ENCODE measurements around the gene UHMK1. TPM values are rescaled to one million over a fixed set of nuclear protein-coding genes. Genes with fewer than 3 reads are reported as not detected.

The UHMK1 gene
- total RNA-seq, 2 donors from 2014 or later, result 26.0 to 27.4 TPM

DNA sequence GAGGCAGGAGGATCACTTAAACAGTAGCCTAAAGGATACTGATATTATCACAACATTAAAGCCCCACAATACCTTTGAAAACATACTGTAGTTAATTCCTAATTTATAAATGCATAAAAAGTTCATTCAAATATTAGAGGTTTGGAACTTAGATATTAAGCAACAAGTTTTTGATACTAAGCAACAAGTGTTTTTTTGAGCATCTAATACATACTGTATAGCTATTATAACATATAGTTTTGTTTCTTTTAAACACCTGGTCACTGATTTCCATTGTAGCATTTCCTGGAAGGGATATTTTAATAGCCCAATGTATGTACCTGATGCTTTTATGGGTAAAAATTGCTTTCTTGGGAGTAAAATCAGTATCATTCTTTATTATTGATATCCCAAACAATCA, 4.5 kb downstream of the UHMK1 start:
- ATAC-seq (no peak), DNase-seq (no peak)
- intact Hi-C loops (cut with DNase I), result no loop called here

- ATAC-seq (no peak), DNase-seq (no peak)
- intact Hi-C loops (cut with DNase I), result no loop called here
Observed at GRCh38 chr1:162502928-162503327, 5.3 kb downstream of the UHMK1 start.

DNA sequence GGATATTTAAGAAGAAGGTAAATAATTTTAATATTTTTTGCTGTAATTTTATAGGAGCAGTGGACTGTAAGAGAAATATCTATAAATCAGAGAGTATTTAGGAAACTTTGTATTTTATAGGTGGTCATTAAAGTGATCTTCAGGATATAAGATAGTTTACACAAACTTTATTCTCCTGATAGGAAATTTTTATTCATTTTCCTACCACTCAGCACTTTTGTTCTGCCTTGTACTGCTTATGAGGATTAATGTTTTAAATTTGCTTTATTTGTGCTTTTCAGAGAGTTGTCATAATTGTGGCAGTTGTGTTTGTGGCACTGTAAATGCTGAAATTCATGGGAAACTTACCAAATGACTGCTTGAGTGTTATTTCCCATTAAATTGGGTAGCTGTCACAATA, 29.7 kb downstream of the UHMK1 start:
- intact Hi-C loops (cut with DNase I), result no loop called here
- no peak for ATAC-seq
- DNase-seq, result no peak

GRCh38 chr1:162530307-162530987, 32.8 kb downstream of the UHMK1 start:
- DNase-seq (no peak), ATAC-seq (peak in 1 of 2 donors; percentile 24)
- intact Hi-C loops (cut with DNase I), result no loop called here

GRCh38 chr1:162530988-162531319, 33.3 kb downstream of the UHMK1 start:
- DNase-seq, result no peak
- ATAC-seq, result no peak
- intact Hi-C loops (cut with DNase I), result no loop called here

DNA sequence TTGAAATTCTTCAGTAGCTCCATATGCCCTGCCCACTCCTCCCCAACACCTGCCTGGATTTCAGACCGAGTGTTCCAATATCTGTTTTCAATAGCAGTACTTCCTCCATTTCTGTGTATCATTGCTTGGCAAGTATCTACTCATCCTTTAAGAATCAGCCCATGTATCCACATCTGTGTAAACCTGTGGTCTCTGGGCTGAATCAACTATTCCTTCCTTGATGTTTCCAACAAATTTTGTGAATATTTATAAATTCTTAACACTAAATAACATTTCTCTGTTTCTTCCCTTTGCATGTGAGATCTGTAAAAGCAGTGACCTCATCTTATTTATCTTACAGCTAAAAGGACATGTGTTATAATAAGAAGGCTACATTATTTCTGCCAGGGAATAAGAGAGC, 37.9 kb downstream of the UHMK1 start:
- no peak for DNase-seq
- intact Hi-C loops (cut with DNase I), result no loop called here
- ATAC-seq, result no peak

GRCh38 chr1:162536511-162536910, 38.9 kb downstream of the UHMK1 start:
- ATAC-seq, result no peak
- DNase-seq, result no peak
- intact Hi-C loops (cut with DNase I), result no loop called here

- DNase-seq (no peak), ATAC-seq (no peak)
- intact Hi-C loops (cut with DNase I), result no loop called here
Observed at GRCh38 chr1:162537216-162537615, 39.6 kb downstream of the UHMK1 start.

DNA sequence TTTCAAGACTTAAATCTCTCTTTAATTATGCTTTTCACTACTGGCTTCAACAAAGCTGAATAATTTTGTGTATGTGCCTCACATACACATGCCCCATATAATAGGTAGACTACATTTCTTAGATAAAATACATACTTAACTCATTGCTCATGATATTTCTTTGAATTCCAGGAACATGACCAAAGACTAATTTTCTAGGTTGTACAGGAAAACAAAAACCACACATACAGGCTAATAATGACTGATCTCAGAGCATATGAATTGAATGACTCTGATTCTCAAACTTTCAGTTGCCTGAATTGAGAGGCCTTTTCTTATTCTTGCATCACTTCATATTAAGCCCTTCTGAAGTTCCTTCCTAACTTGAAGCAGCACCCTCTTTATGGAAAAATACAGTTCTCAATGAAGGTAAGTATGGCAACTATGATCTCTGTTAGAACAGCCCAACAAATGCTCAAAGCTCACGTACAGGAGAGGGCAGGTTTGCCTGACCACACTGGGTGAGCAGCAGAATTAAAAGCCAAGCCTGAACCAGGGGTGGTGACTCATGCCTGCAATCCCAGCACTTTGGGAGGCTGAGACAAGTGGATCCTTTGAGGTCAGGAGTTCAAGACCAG, 41.3 kb downstream of the UHMK1 start:
- DNase-seq, result no peak
- intact Hi-C loops (cut with DNase I), result no loop called here
- ATAC-seq, result peak in 1 of 2 donors; percentile 50

GRCh38 chr1:162541619-162542141, 44.1 kb downstream of the UHMK1 start:
- intact Hi-C loops (cut with DNase I), result no loop called here
- ATAC-seq (peak; percentile 71 to 95), DNase-seq (peak; percentile 75)

- DNase-seq, result no peak
- no peak for ATAC-seq
- intact Hi-C loops (cut with DNase I), result no loop called here
Observed at GRCh38 chr1:162543228-162543627, 45.6 kb downstream of the UHMK1 start.

DNA sequence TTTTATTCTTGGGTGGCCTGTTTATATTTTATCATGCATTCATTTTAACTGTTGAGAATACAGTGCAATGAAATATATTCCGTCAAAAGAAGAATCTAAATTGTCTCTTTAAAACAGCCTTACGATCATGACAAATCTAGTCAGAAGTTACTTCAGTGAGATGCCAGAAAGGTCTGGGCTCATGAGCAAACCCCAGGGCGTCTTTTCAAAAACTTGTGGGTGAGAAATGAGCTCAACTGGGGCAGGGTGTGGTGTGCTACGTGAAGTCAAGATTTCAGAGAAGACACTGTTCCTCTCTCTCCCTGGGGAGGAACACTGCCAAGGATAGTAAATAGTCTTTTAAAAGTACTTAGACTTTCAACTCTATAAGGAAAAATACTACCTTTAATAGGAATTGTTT, 50.6 kb downstream of the UHMK1 start:
- DNase-seq, result no peak
- intact Hi-C loops (cut with DNase I), result no loop called here
- ATAC-seq, result peak in 1 of 2 donors; percentile 87

DNA sequence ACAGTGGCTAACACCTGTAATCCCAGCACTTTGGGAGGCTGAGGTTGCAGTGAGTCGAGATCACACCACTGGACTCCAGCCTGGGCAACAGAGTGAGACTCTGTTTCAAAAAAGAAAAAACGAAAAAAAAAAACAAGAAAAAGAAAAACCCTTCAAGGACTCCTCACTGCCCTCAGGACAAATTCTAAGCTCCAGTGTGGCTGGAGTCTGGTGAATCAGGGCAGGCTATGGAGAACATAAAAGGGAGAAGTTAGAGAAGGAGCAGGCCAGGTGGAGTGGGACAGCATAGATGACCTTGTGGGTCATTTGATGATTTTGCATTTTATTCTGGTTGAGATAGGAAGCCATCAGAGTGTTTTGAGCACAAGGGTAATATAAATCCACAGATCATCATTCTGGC, 51.4 kb downstream of the UHMK1 start:
- no peak for ATAC-seq
- DNase-seq, result no peak
- intact Hi-C loops (cut with DNase I), result no loop called here

DNA sequence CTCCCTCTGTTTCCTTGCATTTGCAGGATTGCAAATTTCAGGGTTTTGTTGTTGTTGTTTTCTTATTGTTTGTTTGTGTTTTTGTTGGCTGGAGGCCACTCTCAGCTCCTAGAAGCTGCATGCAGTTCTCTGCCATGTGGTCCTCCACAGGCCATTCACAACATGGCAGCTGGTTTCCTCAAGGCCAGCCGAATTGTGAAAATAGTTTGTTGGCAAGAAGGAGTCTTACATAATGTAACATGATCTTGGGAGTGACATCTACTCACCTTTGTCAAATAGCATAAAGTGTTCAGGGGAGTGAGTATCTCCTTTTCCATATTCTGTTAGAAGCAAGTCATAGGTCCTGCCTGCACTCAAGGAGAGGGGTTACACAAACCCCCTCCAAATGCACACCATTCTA, 53.3 kb downstream of the UHMK1 start:
- ATAC-seq (no peak), DNase-seq (no peak)
- intact Hi-C loops (cut with DNase I), result no loop called here

GRCh38 chr1:162551969-162552683, 54.5 kb downstream of the UHMK1 start:
- DNase-seq (no peak), ATAC-seq (peak; percentile 68 to 75)
- intact Hi-C loops (cut with DNase I), result no loop called here

DNA sequence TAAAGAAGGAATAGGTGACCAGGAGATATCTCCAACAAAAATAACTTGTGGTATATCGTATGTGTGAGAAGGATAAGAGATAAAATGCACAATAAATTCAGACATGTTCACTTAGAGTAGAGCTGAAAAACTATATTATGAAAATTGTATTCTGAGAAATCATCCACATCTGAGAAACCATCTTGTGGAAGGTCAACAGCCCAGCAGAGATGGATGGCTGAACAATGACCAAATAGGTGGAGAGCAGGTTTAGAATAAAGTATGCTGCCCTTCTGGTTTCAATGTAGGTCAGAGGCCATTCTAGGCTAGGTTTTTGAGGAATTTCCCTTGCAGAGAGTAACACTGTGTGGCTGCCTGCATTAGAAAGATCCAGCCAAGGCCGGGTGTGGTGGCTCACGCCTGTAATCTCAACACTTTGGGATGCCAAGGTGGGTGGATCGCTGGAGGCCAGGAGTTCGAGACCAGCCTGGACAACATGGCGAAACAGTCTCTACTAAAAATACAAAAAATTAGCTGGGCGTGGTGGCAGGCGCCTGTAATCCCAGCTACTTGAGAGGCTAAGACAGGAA, 55.1 kb downstream of the UHMK1 start:
- ATAC-seq (peak; percentile 21 to 42), DNase-seq (no peak)
- intact Hi-C loops (cut with DNase I), result no loop called here

DNA sequence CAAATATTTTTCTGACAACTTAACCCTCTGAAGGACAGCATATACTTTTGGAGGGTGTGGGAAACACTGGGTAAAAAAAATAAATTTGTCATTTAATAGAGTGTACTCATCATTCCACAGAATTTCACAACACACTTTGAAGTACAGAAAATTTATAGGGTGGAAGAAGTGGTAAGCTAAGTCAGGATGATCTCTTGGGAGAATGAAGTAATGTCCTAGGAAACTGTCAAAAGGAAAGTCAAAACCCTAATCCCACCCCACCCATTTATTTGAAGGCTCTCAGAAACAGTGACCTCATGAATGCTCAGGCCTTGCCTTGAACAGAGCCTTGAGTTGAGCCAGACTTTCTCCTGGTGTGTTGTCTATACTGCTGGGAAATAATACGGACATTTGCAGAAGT, 56.6 kb downstream of the UHMK1 start:
- DNase-seq (no peak), ATAC-seq (peak in 1 of 2 donors; percentile 61)
- intact Hi-C loops (cut with DNase I), result no loop called here

GRCh38 chr1:162557536-162557935, 59.9 kb downstream of the UHMK1 start:
- ATAC-seq (no peak), DNase-seq (no peak)
- intact Hi-C loops (cut with DNase I), result no loop called here

DNA sequence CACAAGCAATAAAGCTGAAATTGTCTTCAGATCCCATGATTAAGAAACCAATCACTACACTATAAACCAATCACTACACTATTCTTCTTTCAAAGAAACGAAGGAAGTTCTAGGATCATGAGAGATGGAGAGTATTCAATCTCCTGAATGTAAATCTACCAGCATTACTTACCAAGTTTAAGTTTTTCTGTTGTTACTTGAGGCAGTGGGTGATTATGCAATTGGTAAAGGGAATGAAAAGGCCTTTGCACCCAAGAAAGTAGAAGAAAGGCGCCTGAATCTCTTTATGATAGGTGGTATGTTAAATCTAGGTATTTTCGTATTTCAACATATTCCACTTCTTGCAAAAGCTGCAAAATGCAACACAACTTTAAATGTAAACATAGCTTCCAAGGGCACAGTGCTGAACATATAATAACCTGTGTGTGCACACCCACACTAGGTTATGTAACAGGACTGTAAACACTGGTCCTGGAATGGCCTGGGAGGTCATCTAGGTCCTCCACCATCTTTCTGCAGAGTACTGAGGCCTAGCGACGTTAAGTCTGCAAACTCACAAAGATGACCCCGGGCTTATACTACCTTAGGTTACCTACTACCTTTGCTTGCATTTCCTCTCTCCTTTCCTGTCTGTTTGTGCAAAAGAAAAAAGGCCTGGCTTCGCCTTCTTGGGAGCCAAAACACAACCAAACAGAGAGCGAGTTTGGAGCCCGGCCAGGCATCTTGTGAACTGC, 62.9 kb downstream of the UHMK1 start:
- intact Hi-C loops (cut with DNase I), result loop anchor here in 1 of 2 donors (5.0 kb wide), 1 partner anchor 63 kb away; the partner anchor contains the start of gene UHMK1
- DNase-seq (no peak), ATAC-seq (peak; percentile 0)
